HG03565 (cell line): ENCODE data around the gene MAP1A.
A peak's percentile ranks its signal among the peaks of the same experiment; 100 is the strongest.

Experiments
- ATAC-seq: cut with Tn5 transposase; IDR thresholded peaks from one replicate; pipeline ENCODE4 v1.9.1; 2021; ENCODE audit warnings: mild to moderate bottlenecking, moderate library complexity; ENCODE audit not compliant: unreplicated experiment

Gene MAP1A

GRCh38 chr15:43517354-43518196, at the start of gene MAP1A:
Gene MAP1A, plus strand, starts transcription at chr15:43517608. Its CDS starts 3,866 bp downstream, at chr15:43521474.
- no peak for ATAC-seq

- ATAC-seq: no peak
Measured at GRCh38 chr15:43469867-43470266, 47.5 kb upstream of the MAP1A start.

GRCh38 chr15:43471975-43472374, 45.4 kb upstream of the MAP1A start:
- ATAC-seq: no peak

- no peak for ATAC-seq
Measured at GRCh38 chr15:43473885-43474284, 43.5 kb upstream of the MAP1A start.

- no peak for ATAC-seq
Measured at GRCh38 chr15:43483297-43484128, 33.9 kb upstream of the MAP1A start.

GRCh38 chr15:43484455-43484854, 33.0 kb upstream of the MAP1A start:
- no peak for ATAC-seq

- no peak for ATAC-seq
Measured at GRCh38 chr15:43487271-43487895, 30.0 kb upstream of the MAP1A start.

GRCh38 chr15:43488790-43489189, 28.6 kb upstream of the MAP1A start:
- no peak for ATAC-seq

GRCh38 chr15:43489191-43489590, 28.2 kb upstream of the MAP1A start:
- no peak for ATAC-seq

GRCh38 chr15:43492266-43492665, 25.1 kb upstream of the MAP1A start:
- no peak for ATAC-seq

GRCh38 chr15:43492673-43493601, 24.5 kb upstream of the MAP1A start, which contains the start of gene TP53BP1:
Gene TP53BP1, minus strand, starts transcription at chr15:43493156. Its CDS starts 113 bp downstream, at chr15:43493043.
- ATAC-seq: peak; percentile 85

GRCh38 chr15:43493703-43494472, 23.5 kb upstream of the MAP1A start:
- ATAC-seq: no peak

GRCh38 chr15:43498990-43499389, 18.4 kb upstream of the MAP1A start:
- ATAC-seq: no peak

GRCh38 chr15:43499635-43500034, 17.8 kb upstream of the MAP1A start:
- no peak for ATAC-seq

GRCh38 chr15:43505738-43506137, 11.7 kb upstream of the MAP1A start:
- no peak for ATAC-seq

GRCh38 chr15:43508421-43508820, 9.0 kb upstream of the MAP1A start:
- no peak for ATAC-seq

- no peak for ATAC-seq
Measured at GRCh38 chr15:43508991-43509659, 8.3 kb upstream of the MAP1A start.

GRCh38 chr15:43509660-43510199, 7.7 kb upstream of the MAP1A start:
- ATAC-seq: no peak
